D721Med (cell line): ENCODE measurements around the gene RTN1.

Source experiments
- DNase-seq: peaks from one replicate; pipeline ENCODE4 v3.0.0; 2011; ENCODE audit warnings: low spot score; ENCODE audit not compliant: insufficient read length
- FAIRE-seq: peaks from 2 replicates; lab custom pipeline; 2011; peaks lifted over from hg19 to GRCh38; lab: Jason Lieb, UNC
- TF ChIP-seq, protein P1 (sequence below): IDR thresholded peaks from 2 replicates; pipeline ENCODE4 v1.5.1; 2012; ENCODE audit warnings: mild to moderate bottlenecking, control low read depth; ENCODE audit not compliant: insufficient read depth; ENCODE audit errors: missing control alignments

The RTN1 gene

DNA sequence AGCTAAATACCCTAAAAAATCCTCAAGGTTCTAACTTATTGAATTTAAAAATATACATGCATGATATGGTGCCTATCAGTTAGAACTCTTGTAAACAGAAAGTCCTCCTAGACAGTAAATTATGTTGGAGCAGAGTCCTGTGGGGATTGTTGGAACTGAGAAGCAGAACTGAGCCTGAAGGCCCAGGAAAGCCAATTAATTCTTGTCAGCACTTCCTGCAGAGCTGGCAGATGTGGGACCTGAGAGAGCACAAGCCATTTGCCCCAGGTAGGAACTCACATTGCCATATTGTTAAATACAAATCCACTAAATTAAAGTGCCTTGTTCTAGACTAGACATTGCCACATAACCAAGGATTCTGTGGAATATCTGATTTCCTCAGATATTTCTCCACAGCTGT lies 117.1 kb downstream of the RTN1 start:
- DNase-seq: no peak
- FAIRE-seq: no peak
- TF ChIP-seq, protein P1, sequence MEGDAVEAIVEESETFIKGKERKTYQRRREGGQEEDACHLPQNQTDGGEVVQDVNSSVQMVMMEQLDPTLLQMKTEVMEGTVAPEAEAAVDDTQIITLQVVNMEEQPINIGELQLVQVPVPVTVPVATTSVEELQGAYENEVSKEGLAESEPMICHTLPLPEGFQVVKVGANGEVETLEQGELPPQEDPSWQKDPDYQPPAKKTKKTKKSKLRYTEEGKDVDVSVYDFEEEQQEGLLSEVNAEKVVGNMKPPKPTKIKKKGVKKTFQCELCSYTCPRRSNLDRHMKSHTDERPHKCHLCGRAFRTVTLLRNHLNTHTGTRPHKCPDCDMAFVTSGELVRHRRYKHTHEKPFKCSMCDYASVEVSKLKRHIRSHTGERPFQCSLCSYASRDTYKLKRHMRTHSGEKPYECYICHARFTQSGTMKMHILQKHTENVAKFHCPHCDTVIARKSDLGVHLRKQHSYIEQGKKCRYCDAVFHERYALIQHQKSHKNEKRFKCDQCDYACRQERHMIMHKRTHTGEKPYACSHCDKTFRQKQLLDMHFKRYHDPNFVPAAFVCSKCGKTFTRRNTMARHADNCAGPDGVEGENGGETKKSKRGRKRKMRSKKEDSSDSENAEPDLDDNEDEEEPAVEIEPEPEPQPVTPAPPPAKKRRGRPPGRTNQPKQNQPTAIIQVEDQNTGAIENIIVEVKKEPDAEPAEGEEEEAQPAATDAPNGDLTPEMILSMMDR: no peak

DNA sequence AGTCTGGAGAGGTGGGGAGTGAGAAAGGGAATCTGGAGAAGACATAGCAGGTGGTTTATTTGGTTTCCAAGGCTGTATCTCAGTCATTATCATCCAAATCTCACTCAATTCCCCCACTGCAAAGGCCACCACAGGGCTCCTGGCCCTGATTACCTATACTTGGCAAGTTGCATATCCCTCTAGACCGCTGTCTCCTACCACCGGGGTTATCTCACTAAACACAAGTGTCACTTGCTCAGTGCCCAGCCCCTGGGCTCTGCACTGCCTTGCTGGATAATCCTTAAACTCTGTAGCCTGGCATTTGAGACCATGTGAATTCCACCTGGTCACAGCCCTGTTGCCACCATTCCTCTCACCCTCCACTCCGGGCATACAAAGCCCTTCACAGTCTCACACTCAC lies 119.0 kb downstream of the RTN1 start:
- FAIRE-seq: no peak
- TF ChIP-seq, protein P1: no peak

DNA sequence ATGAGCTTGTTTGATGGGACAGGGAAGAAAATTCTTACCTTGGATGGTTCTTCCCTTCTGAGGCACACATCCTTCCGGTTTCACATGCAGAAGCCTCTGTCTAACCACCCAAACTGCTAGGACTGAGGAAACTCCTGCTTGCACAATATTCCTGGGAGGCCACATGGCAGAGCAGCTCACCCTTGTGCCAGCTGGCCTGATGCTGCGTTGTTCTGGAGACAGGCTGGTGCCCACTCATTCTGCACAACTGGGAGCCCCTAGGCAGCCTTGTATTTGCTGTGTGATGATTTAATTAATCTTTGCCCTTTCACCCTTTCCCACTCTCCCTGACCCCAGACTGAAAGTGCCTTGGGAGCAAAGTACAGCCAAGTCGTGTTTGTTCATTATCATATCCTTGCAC lies 130.8 kb downstream of the RTN1 start:
- TF ChIP-seq, protein P1: no peak
- no peak for DNase-seq
- no peak for FAIRE-seq

More for the DNA sequence above, 119.0 kb downstream of the RTN1 start:
- no peak for DNase-seq

DNA sequence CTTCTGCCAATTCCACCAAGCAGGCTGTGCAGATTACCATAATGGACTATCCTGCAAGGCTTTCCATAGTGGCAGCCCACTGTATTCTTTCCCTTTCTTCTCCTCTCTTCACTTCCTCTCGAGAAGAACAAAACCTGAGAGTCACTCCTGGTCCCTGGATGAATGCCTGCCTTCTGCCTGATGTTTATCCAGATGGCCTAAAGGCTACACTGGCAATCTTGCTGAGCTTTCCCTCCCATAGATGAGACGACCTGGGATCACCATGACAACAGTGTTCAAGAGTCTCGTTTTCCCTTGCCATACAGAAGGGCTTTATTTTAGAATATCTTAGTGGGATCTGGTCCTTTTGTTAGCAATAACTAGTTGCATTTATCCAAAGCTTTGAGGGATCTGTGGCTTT lies 142.3 kb downstream of the RTN1 start:
- no peak for FAIRE-seq
- DNase-seq: no peak
- TF ChIP-seq, protein P1: no peak

DNA sequence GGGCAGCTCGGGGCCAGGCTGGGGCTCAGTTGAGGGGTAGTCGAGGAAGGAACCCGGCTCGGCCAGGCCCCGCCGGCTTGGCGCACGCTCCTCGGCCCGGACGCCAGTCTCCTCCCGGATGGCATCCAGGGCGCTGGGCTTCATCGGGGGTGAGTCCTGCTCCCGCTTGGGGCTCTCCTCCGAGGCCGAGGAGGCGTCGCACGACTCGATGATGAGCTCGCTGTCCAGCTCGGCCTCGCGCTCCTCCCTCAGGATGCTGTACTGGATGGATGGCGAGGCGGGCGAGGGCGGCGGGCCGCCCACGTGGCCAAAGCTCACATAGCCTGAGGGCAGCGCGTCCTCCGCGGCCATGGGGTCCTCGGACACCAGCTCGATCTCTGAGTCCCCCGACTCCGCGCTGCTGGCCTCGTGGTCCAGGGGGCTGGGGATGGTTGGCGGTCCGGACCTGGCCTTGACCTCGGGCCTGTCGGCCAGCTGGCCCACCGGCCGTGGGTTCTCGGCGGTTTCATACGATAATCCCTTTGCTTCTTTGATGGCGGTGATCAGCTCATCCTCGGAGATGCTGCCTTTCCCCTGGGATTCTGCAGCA lies 143.4 kb downstream of the RTN1 start:
- no peak for FAIRE-seq
- peak; percentile 48 for DNase-seq
- TF ChIP-seq, protein P1: no peak

DNA sequence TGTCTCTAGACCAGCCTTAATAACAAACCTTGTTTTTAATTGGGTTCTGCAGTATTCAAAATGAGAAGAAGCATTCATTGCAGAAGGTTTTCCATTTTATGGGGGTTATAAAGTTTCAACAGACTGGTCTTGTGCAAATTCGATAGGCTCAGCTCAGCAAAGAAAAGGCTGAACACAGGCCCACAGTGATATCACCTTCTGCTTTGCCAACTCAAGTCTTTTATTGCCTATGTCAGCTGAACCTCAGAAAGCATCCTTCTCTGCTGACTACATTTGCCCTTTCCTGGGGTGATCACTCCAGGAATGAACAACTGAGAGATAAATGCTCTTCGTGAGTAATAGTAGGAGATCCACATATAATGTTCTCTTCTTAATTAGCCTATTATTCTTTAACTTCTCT lies 159.5 kb downstream of the RTN1 start:
- TF ChIP-seq, protein P1: no peak
- FAIRE-seq (no peak), DNase-seq (no peak)

DNA sequence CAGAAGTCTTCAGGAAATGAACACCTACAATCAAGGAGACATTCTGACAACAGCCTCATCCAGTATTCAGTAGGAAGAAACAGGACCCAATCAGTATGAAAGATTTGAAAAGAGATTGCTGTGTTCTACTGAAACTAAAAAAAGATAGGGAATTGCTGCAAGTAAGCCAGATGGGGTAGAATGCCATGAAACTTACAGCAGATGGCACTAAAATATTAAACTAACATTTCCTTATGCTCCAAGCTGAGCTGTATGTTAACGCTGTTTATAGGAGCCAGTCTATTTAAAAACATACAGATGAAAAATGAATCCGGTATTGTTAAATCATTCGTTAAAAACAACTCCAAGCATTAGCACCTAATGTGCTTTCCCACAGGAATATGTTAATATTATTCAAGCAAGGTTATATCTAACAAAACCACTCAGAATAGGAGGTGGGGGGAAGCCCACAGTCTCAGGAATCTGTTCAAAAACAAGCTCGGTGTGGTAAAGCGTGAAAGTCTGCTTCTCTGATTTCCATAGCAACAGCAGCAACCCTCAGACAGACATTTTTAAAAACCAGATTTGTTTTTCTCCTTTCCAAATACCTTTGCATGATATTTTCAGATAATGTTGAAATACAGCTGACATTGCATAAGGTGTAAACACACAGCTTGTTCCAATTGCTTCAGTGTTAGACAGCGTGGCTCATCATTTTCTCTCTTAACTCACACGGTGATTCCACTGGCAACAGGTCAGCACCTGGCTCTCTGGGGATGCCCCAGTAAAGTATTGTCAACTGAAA lies 162.6 kb downstream of the RTN1 start:
- DNase-seq: no peak
- no peak for FAIRE-seq

More for the DNA sequence above, 162.6 kb downstream of the RTN1 start:
- TF ChIP-seq, protein P1: peak; percentile 59
